Astrocyte (in vitro differentiated cells and primary cell): ENCODE results near the gene RFX1.

Experiments used
- CTCF ChIP-seq: IDR thresholded peaks from 2 replicates; pipeline ENCODE4 v1.5.1; 2011; ENCODE audit warnings: low read depth, mild to moderate bottlenecking, inconsistent platforms, low read length, moderate library complexity; ENCODE audit not compliant: insufficient read depth
- EZH2 ChIP-seq: IDR thresholded peaks from 2 replicates; pipeline ENCODE4 v1.6.1; 2012; ENCODE audit warnings: mild to moderate bottlenecking, low read length, inconsistent platforms; ENCODE audit not compliant: insufficient read depth

- no peak for TF ChIP-seq CTCF
- no peak for TF ChIP-seq EZH2
Observed at GRCh38 chr19:14003251-14004055, 2.7 kb downstream of the RFX1 start.
